Measurements from ENCODE around the gene MOGAT3.

The MOGAT3 gene

DNA sequence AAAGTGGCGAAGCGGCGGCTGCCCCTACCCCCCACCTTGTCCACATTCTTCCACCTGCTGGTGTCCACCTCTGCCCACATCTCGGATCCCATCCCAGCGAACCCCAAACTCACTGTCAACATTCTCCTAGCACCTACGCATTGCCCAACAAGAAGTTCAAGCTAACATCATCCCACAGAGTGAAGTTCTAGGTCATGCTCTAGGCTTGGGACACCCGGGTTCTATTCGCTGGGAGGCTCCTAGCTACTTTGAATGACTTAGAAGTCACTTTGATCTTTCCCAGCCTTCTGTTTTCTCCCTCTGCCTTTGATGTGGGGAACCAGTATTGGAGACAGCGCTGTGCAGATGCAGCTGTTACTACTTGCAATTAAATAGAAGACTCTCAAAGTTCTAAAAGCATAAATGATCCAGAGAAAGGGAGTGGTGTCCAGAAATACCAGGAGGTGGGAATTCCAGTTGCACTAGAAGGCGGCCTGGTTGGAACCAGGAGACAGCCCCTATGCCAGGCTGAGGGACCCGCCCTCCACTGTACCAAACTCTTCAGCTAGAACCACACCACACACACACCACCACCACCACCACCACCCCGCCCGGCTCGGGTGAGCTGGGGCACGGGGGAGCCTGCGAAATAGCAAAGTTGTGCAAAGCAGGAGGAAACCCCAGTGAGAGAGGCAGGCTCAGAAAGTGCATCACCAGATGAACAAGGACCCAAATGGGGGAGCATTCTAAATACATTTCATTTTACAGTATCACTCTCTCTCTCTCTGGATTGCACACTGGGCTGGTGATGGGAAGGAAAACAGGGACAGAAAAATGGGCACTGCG is 30.0 kb downstream of the MOGAT3 start:
- TF ChIP-seq, protein P1, sequence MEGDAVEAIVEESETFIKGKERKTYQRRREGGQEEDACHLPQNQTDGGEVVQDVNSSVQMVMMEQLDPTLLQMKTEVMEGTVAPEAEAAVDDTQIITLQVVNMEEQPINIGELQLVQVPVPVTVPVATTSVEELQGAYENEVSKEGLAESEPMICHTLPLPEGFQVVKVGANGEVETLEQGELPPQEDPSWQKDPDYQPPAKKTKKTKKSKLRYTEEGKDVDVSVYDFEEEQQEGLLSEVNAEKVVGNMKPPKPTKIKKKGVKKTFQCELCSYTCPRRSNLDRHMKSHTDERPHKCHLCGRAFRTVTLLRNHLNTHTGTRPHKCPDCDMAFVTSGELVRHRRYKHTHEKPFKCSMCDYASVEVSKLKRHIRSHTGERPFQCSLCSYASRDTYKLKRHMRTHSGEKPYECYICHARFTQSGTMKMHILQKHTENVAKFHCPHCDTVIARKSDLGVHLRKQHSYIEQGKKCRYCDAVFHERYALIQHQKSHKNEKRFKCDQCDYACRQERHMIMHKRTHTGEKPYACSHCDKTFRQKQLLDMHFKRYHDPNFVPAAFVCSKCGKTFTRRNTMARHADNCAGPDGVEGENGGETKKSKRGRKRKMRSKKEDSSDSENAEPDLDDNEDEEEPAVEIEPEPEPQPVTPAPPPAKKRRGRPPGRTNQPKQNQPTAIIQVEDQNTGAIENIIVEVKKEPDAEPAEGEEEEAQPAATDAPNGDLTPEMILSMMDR (IDR thresholded peaks at IDR 0.05; ENCODE audit: low read depth, low read length) = no peak
- no peak for DNase-seq (ENCODE audit: extremely low read depth, low read depth)

DNA sequence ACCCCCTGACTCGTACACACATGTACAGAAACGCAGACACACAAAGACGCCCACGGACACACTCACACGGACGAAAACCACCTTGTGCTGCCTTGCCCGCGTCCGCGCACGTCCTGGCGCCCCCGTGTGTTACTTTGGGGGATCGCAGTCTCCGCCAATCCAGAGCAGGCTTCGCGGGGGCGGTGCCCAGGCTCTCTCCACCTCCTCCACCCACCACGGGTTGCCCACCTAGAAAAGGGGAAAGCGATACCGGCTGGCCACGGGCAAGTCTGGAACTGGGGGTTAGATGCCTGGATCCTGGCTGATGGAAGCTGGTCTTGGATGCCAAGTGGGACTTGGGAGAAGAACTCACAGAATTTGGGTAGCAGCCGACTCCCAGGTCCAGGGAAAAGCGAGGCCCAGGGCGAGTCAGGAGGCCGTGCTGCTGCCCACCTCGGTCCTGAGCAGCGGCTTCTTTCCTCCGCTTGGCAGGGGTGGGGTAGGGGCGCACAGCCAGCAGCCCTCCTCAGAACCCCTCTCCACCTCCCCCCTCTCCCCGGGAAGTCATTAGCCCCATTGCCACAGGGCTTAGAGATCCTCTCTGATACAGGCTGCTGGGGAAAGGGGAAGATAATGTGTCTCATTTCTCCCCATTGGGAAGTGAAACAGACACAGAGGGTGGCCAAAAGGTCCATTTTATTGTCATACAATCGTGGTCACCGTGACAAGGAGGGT is 30.8 kb downstream of the MOGAT3 start:
- no peak for DNase-seq (ENCODE audit: extremely low read depth, low read depth)
- TF ChIP-seq, protein P1 (IDR thresholded peaks at IDR 0.05; ENCODE audit: low read depth, low read length) = peak; percentile 97

DNA sequence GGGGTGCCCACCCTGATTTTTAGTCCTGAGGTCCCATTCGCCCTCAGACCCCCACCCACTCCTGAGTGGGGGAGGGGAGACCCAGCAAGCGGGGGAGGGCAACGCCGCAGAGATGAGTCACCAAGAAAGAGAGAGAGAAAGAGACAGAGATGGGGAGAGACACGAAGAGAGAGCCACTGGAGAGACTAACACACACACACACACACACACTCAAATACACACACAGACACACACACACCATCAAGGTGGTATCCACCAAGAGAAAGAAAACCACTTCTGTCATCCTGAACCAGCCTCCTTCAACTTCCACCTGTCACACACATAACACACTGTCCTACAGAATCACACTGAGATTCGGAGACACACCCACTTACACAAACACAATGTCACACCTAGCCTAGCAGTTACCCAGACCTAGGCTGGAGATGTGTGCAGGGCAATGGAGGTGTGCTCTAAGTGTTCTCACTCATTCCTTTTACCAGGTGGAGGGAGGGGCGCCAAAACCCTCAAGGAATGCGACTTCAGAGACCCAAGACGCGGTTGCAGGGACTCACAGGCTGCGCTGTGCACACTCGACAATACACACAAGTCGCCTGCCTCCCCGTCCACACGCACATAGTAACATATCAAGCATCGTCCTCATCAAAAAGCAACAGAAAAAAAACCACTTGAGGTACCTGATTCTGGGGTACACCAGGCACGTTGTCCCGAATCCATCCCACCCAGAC is 31.6 kb downstream of the MOGAT3 start:
- no peak for DNase-seq (ENCODE audit: extremely low read depth, low read depth)
- TF ChIP-seq, protein P1 (IDR thresholded peaks at IDR 0.05; ENCODE audit: low read depth, low read length) = no peak

DNA sequence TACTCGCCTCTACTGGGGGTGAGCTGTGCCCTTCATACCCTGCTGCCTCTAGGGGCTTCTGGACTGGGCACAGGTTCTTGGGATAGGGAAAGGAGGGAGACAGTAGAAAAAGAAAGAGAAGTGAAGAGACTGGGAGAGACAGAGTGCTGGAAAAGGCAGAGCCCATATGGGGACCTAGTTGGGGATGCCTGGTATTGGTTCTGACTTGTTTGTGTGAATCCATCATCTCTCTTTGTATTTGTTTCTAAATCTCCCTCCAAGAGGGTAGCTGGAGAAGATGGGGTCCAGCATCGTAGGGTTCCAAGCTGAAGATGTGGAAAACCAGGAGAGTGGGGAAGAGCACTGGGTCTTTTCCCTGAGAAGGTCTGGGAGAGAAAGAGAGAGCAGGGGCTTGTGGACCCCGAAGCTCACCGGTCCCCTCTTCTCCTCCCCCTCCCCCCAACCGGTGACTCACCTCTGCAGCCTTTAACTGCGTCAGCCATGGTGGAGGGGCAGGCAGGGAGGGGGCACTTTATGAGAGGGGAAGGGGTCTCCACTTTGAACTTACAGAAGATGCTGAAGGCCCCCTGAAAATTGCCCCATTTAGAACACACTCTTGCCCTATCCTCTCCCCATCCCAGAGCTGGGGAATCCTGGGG is 32.3 kb downstream of the MOGAT3 start:
- DNase-seq (ENCODE audit: extremely low read depth, low read depth) = no peak
- TF ChIP-seq, protein P1 (IDR thresholded peaks at IDR 0.05; ENCODE audit: low read depth, low read length) = no peak

DNA sequence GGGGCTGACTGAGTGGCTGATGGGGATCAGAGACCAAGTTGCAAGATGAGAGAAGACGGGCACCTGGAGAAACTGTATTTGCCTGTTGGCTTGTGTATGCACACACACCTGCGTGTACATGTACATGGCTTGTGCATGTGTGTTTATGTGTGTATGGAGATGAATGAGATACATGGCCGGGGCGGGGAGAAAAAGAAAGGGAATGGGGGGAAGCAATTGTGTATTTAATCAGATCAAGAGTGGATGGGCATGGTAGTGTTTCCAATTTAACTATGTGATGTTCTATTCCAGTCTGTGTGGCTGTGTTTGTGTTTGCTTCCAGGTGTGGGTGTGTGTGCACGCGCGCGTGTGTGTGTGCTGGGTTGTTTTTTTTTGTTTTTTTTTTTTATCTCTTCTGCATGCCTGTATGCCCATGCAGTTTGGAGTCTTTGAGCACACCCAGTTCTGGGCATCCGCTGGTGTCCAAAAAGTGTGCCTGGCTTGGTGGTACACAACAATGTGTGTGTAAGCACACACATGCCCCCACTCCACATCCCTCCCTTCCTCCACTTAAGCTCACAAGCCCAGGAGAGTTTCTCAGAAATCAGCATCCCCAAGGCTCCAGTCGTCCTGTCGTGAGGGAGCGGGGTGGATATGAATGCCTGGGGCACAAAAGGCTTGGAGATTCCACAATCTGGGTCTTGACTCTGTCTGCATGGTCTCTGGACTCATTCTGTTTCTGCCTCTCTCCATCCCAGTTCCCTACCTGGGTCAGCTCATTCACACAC is 33.0 kb downstream of the MOGAT3 start:
- no peak for DNase-seq (ENCODE audit: extremely low read depth, low read depth)
- TF ChIP-seq, protein P1 (IDR thresholded peaks at IDR 0.05; ENCODE audit: low read depth, low read length) = no peak

DNA sequence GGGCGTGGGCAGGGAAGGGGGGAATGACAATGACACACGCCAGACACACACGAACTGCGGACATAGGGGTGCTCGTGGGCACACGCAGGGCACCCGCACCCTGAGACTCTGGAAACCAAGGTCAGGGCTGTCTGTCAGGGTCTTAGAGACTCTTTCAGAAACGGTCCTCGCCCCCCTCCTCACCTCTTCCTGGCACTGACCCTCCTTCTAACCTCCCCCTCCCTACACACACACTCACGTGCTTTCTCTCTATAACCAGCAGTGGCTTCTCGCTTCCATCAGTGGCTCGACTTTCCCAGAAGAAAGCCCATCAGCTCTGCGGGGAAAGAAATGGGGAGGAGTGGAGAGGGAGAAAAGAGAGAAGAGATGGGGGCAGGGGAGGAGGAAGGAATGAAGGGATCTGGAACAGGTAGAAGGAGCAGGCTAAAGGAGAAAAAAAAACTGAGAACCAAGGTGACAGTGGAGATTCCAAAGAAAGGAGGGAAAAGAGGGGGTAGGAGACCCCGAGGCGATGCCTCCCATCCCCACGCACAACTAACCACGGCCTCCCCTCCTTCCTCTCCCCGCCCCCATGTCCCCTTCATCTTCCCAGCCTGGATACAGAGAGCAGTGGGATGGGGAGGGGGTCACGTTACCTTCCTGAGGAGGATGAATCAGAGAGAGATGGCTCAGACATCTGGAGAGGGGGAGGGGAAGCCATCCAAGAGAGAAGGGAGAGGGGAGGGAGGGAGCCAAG is 33.8 kb downstream of the MOGAT3 start:
- DNase-seq (ENCODE audit: extremely low read depth, low read depth) = no peak

More for the DNA sequence above, 33.8 kb downstream of the MOGAT3 start:
- TF ChIP-seq, protein P1 (IDR thresholded peaks at IDR 0.05; ENCODE audit: low read depth, low read length) = no peak
